SK-MEL-5 (cell line): ENCODE results near the gene GRIN2A. TPM values are rescaled to one million over a fixed set of nuclear protein-coding genes. Genes with fewer than 3 reads are reported as not detected.

Experiments used
- DNase-seq: peaks from one replicate; pipeline ENCODE4 v3.0.0-alpha.2; 2016; ENCODE audit warnings: low read depth, low spot score
- in situ Hi-C: cut with HindIII; loops from 2 replicates; pipeline ENCODE4 v1.10.0; 2016; ENCODE audit warnings: low sequenced_read_pairs, high pct_unique_total_duplicates, low pct_unique_long_range_greater_than_20kb
- total RNA-seq: library from RNA; depleted of rRNA; stranded (reverse); fragments of >200 nt; shearing (Covaris generic); gene quantifications from 2 replicates; pipeline ENCODE4 v1.2.3, GENCODE V29; 2014

Gene GRIN2A
- total RNA-seq, 1 experiment from 2014 or later = 1.3 TPM

GRCh38 chr16:9969580-9969979, 212.6 kb downstream of the GRIN2A start:
- in situ Hi-C loops = no loop called here
- DNase-seq = peak; percentile 52

DNA sequence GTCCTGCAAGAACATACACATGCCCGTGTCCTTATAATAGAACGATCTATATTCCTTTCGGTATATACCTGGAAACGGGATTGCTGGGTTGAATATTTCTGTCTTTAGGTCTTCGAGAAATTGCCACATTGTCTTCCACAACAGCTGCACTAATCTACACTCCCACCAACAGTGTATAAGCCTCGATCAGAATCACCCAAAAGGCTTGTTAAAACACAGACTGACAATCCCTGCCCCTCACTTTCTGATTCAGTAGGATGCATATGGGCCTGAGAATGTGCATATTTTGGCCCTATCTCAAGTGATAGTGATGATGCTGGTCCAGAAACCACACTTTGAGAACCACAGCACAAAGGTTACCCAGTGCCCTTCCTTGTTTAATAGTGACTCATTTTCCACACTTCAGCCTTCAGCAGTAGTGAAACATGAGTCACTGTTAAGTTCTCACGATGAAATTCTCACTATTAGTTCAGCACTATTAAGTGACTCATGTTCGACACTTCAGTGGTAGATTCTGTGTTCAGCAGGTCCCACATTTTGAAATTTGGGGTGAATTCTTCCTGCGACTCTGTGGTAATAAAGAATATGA, 215.6 kb downstream of the GRIN2A start:
- no peak for DNase-seq
- in situ Hi-C loops = no loop called here

GRCh38 chr16:9965079-9965478, 217.1 kb downstream of the GRIN2A start:
- in situ Hi-C loops = no loop called here
- DNase-seq = no peak

GRCh38 chr16:9964426-9964825, 217.8 kb downstream of the GRIN2A start:
- no peak for DNase-seq
- in situ Hi-C loops = no loop called here

DNA sequence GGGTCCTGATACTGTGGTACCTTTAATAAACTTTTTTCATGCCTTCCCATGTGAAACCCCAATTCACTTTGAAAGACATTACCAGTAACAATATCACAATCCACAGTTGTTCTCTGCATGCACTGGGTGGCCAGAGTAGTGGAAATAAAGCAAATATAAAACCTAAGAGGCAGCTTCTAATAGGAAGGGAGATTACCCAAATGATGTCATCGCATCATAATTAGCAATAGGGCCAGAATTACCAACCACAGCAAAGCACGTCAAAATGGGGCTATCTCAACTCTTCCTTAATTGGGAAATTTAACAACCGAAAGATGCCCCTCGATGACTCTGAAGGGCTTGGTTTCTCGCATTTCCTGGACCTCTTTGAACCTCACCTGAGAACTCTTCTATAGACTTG, 224.8 kb downstream of the GRIN2A start:
- in situ Hi-C loops = no loop called here

GRCh38 chr16:9957002-9957401, 225.2 kb downstream of the GRIN2A start:
- in situ Hi-C loops = no loop called here
- no peak for DNase-seq

More for the DNA sequence above, 224.8 kb downstream of the GRIN2A start:
- DNase-seq = no peak

- no peak for DNase-seq
- in situ Hi-C loops = no loop called here
Observed at GRCh38 chr16:9955677-9956076, 226.6 kb downstream of the GRIN2A start.

DNA sequence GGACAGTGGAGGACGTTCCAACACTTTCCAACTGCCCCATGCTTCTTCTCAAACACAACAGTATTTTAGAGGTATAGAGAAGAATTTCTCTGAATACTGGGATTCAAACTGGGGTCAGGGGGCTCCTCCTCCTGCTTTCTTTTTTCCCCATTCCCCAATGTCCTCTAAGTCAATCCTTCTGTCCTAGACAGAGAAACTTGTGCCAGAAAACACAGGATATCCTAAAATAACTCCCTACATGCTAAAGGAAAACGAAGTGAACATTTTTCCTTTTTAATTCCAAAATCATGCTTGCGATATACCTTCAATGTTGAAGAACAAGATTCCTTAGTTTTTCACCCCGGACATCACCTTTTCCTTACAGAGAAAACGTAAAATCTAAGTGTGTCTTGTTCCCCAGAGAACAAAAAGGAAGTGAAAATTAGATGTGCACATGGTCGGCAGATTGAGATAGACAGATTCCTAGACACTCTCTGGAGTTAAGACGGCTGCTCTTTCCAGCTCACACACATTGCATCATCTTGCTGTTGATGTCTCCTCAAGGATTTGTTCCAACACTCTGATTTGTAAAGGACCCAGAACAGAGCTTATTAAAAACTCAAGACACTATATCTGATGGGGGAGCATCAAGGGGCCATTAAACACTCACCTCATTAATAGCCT, 228.2 kb downstream of the GRIN2A start:
- in situ Hi-C loops = no loop called here
- no peak for DNase-seq

DNA sequence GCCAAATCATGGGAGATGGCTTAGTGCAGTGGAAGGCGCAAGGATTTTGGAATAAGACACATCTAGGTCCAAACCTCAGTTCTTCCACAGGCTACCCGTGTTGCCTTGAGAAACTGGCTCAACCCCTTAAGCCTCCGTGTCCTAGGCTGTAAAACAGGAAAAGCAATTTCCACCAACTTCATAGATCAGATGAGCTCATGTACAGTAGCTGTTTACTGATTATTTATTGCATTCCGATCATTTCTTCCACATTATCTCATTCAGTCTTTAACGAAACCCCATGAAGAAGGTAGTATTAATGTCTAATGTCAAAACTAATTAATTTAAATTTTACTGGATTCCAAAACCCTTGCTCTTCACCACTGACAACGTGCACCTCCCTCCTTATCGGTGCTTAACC, 231.6 kb downstream of the GRIN2A start:
- in situ Hi-C loops = no loop called here
- DNase-seq = no peak

DNA sequence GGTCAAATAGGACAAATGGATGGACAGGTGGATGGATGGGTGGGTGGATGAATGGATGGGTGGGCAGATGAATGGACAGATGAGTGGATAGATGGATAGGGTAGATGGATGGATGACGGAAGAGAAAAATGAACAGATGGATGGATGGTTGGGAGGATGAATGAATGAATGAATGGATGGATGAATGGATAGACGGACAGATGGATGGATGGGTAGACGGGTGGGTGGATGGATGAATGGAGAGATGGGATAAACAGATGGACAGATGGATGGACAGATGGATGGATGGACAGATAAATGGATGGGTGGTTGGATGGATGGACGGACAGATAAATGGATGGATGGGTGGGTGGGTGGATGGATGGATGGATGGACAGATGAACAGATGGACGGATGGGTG, 232.8 kb downstream of the GRIN2A start:
- in situ Hi-C loops = no loop called here
- no peak for DNase-seq

DNA sequence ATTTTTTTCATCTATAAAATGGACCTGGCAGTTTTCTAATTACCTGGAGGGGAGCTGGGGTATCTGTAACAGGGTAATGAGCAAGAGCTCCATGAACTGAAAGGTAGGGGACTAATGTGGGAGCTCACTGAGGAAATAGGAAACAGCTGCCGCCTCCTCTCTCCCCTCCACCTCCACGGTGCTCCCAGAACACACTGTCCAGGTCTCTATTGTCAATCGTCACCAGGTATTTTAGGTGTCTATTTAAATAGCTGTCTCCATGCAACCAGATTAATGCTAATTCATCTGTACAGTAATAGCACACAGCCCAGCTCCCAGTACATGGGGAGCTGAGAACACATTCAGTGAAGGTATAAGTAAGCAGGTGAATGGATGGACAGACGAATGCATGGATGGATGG, 233.3 kb downstream of the GRIN2A start:
- in situ Hi-C loops = no loop called here

DNA sequence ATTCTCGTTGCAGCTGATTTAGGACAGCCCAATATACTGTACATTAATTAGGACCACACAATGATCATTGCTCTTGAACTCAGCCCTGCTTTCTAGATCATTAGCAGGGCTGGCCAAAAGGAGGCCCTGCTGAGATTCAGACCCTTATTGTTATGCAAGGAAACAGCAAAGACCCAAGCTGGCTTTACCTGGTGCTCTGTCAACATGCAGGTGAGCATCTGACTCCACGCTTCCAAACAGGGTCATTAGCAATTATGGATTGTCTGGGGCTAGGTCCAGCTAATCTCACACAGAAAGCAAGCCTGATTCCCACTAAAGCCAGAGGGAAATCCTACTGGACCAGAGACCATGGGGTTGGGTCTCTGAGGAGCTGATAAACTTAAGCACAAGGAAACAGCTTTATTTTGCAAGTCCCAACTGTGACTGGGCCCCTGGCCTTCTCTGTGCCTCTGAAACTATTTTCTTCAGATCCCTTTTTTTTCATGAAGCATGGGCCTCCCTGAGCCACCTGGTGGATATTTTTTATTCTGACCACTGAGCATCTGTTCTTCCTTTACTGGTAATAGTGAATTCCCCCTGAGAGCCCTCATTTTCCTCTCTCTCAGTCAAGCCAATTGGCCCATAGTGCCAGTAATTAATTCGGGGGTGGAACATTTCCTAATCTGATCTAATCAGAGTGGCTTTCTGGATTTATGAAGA, 236.1 kb downstream of the GRIN2A start:
- in situ Hi-C loops = no loop called here
- no peak for DNase-seq

More for the DNA sequence above, 233.3 kb downstream of the GRIN2A start:
- DNase-seq = no peak

DNA sequence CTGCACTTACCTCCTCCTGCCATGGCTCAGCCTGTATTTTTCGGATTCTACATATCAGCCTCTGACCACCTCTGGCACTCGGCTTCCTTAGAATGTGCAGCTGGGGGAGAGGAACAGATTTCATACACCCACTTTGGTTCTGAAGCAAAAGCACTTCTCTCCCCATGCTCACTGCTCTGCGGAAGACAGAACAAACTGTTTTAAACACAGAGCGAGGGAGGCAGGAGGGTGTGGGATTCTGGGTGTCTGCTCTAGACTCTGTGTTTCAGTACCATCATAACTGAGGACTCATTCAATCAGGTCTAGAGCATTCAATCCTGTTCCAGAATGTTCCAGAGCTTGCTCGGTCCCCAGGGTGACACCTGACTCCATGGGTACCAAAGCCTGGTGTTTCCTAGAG, 239.1 kb downstream of the GRIN2A start:
- DNase-seq = no peak
- in situ Hi-C loops = no loop called here

DNA sequence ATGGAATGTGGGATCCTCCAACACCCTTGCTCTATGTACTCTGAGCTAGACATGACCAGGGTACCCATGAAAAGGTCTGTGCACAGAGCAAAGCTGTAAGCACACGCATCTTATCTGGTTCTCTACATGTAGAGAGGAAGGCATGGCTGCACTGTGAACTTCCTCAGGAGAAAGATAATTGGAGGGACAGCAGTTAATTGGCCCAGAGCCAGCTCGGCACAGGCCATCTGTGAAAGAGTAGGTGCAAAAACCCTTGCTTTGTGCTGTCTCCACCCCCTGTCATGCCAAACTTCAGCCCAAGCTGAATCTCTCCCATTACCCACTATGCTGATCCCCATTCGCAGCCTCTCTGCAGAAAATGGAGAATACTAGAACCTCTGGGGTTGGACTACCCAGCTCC, 241.0 kb downstream of the GRIN2A start:
- in situ Hi-C loops = no loop called here
- no peak for DNase-seq

DNA sequence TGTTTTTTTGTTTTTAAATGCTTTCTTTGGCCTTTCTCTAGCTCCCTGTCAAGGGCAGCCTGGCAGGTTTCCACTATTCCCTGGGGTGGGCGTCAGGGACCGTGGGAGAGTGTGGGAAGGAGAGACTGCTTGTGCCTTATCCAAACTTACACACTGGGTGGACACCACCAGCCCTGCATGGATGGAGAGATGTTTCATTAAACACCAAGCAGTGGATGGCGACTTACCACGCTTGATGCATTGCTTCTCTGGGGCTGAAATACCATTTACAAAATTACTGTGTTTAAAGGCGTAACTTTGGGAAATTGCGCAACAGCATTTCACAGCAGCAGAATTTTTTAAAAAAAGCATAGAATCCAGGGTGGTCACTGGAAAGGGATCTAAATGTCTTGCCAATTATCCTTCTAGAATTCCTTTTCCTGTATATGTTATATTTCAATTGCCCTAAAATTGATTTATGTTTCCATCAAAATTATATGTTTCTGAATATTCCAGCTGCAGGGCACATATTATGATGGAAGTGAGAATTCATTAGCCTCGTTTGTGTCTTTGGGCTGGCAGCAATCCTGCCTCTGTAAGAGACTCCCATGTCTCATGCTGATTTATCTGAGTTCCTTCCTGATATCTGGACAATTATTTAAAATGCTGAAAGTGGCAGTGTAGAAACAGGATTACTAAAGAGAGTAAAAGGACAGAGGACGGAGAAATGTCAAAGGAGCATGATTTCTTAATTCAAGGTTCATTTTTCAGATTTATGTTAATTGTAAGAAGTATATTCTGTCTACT, 247.3 kb downstream of the GRIN2A start:
- DNase-seq = no peak
- in situ Hi-C loops = no loop called here

GRCh38 chr16:9932919-9933653, 249.1 kb downstream of the GRIN2A start:
- in situ Hi-C loops = no loop called here
- no peak for DNase-seq

DNA sequence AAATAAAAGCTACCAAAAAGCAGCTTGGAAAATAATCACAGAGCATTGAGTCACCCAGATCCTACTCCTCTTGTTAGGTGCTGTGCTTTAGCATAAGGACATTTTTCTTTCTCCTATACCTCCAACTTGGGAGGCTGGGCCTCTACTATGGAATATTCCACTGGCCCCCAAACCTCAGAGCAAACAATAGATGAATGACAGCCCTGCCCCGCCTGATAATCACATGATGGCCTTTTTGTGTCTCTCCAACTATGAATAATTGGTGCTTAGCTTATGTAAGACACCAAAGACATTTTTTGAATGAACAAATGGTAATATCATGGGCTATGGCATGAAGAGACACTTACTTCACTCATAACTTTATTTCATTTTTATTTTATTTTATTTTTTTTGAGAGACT, 250.2 kb downstream of the GRIN2A start:
- DNase-seq = no peak
- in situ Hi-C loops = no loop called here

DNA sequence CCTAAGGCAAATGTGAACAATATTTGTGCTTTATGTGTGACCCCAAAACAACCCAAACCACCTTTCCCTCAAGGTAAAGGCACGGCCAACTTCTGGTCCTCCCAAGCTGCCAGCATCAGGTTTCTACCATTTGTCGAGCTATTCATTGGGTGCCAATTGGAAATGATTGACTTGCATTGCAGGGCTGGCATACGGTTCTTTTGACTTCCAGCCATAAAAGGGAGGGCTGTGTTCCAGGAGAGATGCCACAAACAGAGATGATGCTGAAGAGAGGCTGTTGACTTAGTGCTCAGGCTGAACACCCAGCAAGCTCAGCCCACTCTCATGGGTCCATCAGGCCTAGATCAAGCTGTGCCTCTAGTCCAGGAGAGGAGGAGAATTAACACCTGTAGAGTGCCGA, 252.4 kb downstream of the GRIN2A start:
- in situ Hi-C loops = no loop called here
- DNase-seq = no peak
